Measurements from ENCODE around the gene IL26. TPM values are rescaled to one million over a fixed set of nuclear protein-coding genes. Genes with fewer than 3 reads are reported as not detected.

The IL26 gene
- total RNA-seq, 1 donor from 2014 or later = not detected

- DNase-seq (ENCODE audit: extremely low spot score, unreplicated experiment) = no peak
- Mint-ChIP-seq H3K9me3 (peaks cover 4% of the 10 kb centered on the region), H3K27ac (no peak overlapping the region), H3K36me3 (no peaks in the 10 kb centered on the region), H3K27me3 (peaks cover 12% of the 10 kb centered on the region), H3K4me1 (ENCODE audit: unreplicated experiment) (peaks cover 19% of the 10 kb centered on the region), H3K4me3 (no peak overlapping the region)
- no peak for TF ChIP-seq CTCF (conservative IDR thresholded peaks at IDR 0.05)
Observed at GRCh38 chr12:68236421-68237059, 10.9 kb upstream of the IL26 start.

DNA sequence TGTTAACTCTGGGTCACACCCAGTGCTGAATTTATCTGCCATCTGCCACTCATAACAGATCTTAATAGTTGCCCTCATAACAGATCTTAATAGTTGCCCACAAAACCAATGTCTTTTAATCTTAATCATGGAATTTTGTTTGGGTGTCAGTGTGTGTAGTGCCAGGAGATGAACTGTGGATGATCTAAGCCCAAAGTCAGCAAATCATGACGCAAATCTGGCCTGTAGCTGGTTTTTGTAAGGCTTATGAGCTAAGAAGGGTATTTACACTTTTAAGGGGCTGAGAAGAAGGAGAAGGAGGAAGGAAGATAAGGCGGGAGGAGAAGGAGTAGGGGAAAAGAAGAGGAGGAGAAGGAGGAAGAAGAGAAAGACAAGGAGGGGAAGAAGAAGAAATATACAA, 10.0 kb upstream of the IL26 start:
- H3K36me3 Mint-ChIP-seq = no peaks in the 10 kb centered on the region
- H3K27ac Mint-ChIP-seq = no peak overlapping the region
- no peak overlapping the region for H3K4me3 Mint-ChIP-seq
- H3K27me3 Mint-ChIP-seq = peaks cover 12% of the 10 kb centered on the region
- DNase-seq (ENCODE audit: extremely low spot score, unreplicated experiment) = no peak
- H3K9me3 Mint-ChIP-seq = peaks cover 4% of the 10 kb centered on the region
- H3K4me1 Mint-ChIP-seq (ENCODE audit: unreplicated experiment) = peaks cover 13% of the 10 kb centered on the region
- no peak for TF ChIP-seq CTCF (conservative IDR thresholded peaks at IDR 0.05)

GRCh38 chr12:68234140-68234539, 8.5 kb upstream of the IL26 start:
- H3K27me3 Mint-ChIP-seq = peaks cover 12% of the 10 kb centered on the region
- peaks cover 3% of the 10 kb centered on the region for H3K4me1 Mint-ChIP-seq (ENCODE audit: unreplicated experiment)
- no peak for TF ChIP-seq CTCF (conservative IDR thresholded peaks at IDR 0.05)
- peaks cover 4% of the 10 kb centered on the region for H3K9me3 Mint-ChIP-seq
- H3K36me3 Mint-ChIP-seq = no peaks in the 10 kb centered on the region
- no peak overlapping the region for H3K27ac Mint-ChIP-seq
- H3K4me3 Mint-ChIP-seq = no peak overlapping the region
- DNase-seq (ENCODE audit: extremely low spot score, unreplicated experiment) = no peak

- no peaks in the 10 kb centered on the region for H3K36me3 Mint-ChIP-seq
- H3K9me3 Mint-ChIP-seq = peaks cover 4% of the 10 kb centered on the region
- no peak for DNase-seq (ENCODE audit: extremely low spot score, unreplicated experiment)
- H3K4me3 Mint-ChIP-seq = no peak overlapping the region
- H3K4me1 Mint-ChIP-seq (ENCODE audit: unreplicated experiment) = peaks cover 3% of the 10 kb centered on the region
- H3K27me3 Mint-ChIP-seq = peaks cover 12% of the 10 kb centered on the region
- TF ChIP-seq CTCF (conservative IDR thresholded peaks at IDR 0.05) = no peak
- H3K27ac Mint-ChIP-seq = no peak overlapping the region
Observed at GRCh38 chr12:68233498-68233897, 7.9 kb upstream of the IL26 start.

GRCh38 chr12:68231691-68232090, 6.1 kb upstream of the IL26 start:
- Mint-ChIP-seq H3K4me3 (no peak overlapping the region), H3K9me3 (no peaks in the 10 kb centered on the region), H3K27ac (no peak overlapping the region), H3K36me3 (no peaks in the 10 kb centered on the region), H3K27me3 (peaks cover 12% of the 10 kb centered on the region), H3K4me1 (ENCODE audit: unreplicated experiment) (no peaks in the 10 kb centered on the region)
- TF ChIP-seq CTCF (conservative IDR thresholded peaks at IDR 0.05) = no peak
- DNase-seq (ENCODE audit: extremely low spot score, unreplicated experiment) = no peak

DNA sequence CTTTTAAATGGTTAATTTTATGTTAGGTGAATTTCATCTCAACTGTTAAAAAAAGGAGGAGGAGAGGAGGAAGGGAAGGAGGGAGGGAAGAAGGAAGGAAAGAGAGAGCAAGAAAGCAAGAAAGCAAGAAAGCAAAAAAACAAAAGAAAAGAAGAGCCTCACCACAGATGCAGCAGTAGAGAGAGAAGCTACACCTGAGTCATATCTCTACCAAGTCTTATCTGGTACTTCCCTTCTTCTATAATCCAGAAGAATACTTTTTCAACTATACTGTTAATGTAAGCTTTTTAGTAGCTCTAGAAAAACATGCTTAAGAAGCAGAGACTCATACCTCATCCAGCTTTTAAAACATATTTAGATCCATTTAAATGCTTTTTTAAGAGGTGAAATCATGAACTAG, 5.6 kb upstream of the IL26 start:
- Mint-ChIP-seq H3K4me3 (no peak overlapping the region), H3K9me3 (no peaks in the 10 kb centered on the region), H3K36me3 (no peaks in the 10 kb centered on the region), H3K4me1 (ENCODE audit: unreplicated experiment) (no peaks in the 10 kb centered on the region), H3K27ac (no peak overlapping the region), H3K27me3 (peaks cover 12% of the 10 kb centered on the region)
- DNase-seq (ENCODE audit: extremely low spot score, unreplicated experiment) = no peak
- no peak for TF ChIP-seq CTCF (conservative IDR thresholded peaks at IDR 0.05)
